ENCODE results near the gene MRPL40. TPM values are rescaled to one million over a fixed set of nuclear protein-coding genes. Genes with fewer than 3 reads are reported as not detected.

MRPL40 gene
- total and polyA plus RNA-seq, 4 donors = 17.0 to 61.4 (median 32.2) TPM

DNA sequence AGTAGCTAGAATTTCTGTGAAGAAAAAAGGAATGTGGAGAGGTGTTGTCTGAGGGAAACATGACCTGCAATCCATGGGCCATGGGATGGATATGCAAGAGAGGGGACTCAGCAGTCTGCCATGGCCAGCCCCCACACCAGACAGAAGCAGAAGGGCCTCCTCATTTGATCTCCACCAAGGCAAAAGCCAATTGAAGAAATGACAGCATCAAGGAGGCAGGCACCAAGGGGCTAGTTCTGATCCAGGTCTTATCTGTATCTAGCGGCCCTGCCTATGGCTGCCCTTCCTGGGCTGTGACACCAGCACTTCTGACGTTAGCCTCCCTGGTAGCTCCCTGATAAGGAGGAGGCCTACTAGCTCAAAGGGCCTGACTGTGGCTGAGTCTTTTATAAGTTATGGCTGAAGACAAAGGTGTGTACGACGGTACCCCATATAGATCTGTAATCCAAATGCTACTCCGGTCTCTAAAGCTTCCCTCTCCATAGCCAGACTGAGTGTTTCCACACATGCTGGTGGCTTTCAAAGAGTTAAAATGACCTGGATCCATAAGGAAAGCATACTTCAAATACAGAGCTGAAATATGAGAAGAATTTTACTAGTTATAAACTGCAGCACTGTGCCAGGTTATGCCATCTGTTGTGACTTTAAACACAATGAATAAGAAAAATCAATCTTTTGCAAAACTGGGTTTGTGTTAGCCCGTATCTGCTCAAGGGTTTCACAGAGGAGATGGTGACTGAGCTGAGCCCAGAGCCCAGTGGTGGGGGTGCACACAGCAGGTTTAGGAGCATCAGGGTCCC, 35.2 kb upstream of the MRPL40 start:
- peaks cover 8 to 53% (median 20%) of the 10 kb centered on the region in 4 donors for H3K36me3 ChIP-seq (ENCODE audit: control insufficient read depth in 4 of 4, insufficient read depth in 4 of 4, low read length in 4 of 4)

DNA sequence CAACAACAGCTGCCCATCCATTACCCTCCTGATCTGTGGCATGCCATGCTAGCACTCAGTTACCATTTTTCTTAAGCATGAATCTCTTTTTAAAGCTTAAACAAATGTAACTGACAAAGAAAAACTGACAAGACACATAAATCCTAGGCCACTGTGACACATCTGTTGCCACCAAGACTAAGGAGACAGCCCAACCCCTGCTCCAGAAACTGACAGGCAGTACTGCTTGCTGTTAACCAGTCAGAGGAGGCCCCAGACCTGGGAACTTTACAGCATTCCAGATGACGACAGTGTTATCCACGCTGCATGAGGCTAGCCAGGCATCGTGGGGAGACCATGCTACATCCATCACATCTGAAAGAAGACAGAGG, 34.6 kb upstream of the MRPL40 start:
- ATAC-seq (ENCODE audit: insufficient read depth, low FRiP score) = no peak

More for the DNA sequence above, 35.2 kb upstream of the MRPL40 start:
- TF ChIP-seq, protein P1, sequence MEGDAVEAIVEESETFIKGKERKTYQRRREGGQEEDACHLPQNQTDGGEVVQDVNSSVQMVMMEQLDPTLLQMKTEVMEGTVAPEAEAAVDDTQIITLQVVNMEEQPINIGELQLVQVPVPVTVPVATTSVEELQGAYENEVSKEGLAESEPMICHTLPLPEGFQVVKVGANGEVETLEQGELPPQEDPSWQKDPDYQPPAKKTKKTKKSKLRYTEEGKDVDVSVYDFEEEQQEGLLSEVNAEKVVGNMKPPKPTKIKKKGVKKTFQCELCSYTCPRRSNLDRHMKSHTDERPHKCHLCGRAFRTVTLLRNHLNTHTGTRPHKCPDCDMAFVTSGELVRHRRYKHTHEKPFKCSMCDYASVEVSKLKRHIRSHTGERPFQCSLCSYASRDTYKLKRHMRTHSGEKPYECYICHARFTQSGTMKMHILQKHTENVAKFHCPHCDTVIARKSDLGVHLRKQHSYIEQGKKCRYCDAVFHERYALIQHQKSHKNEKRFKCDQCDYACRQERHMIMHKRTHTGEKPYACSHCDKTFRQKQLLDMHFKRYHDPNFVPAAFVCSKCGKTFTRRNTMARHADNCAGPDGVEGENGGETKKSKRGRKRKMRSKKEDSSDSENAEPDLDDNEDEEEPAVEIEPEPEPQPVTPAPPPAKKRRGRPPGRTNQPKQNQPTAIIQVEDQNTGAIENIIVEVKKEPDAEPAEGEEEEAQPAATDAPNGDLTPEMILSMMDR (IDR thresholded peaks at IDR 0.05; ENCODE audit: control extremely low read depth, extremely low read depth) = no peak
- Histone ChIP-seq H3K9ac (ENCODE audit: insufficient read depth in 1 of 2, low read length in 2 of 2) (no peak overlapping the region), H3K4me1 (ENCODE audit: control insufficient read depth in 5 of 5, insufficient read depth in 5 of 5, low read length in 5 of 5) (no peaks in the 10 kb centered on the region), H3K27ac (ENCODE audit: low read depth in 1 of 2, low read length in 1 of 2) (no peak overlapping the region), H3K4me3 (no peak overlapping the region), H3K9me3 (ENCODE audit: control insufficient read depth in 4 of 4, insufficient read depth in 3 of 4, low read length in 3 of 4) (no peaks in the 10 kb centered on the region), H3K27me3 (ENCODE audit: control insufficient read depth in 3 of 3, insufficient read depth in 3 of 3, low read length in 2 of 3) (no peaks in the 10 kb centered on the region)
- DNase-seq (no peak), ATAC-seq (ENCODE audit: insufficient read depth, low FRiP score) (no peak)
- WGBS, 2 donors = 97 to 98% methylated on average over 6 of the region's 6 CpGs

DNA sequence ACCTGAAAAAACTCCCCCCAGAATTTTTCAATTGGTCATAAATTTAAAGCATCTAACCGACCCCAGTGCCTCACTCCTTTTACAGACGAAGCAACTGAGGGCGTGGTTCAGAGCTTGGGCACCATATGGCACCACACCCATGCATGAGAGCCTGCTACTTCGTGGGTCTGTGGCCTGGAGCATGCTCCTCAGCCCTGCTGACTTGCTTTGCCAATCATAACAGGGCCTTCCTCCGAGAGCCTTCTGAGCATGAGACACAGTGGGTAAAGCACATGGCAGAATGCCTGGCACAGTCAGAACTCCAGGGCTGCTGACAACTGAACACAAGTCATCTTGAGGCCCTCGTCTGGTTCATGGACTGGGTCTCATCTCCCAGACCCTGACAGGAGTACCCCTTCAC, 34.1 kb upstream of the MRPL40 start:
- WGBS, 2 donors = 85 to 88% methylated on average over 6 of the region's 6 CpGs
- peaks cover 8 to 44% (median 20%) of the 10 kb centered on the region in 4 donors for H3K36me3 ChIP-seq (ENCODE audit: control insufficient read depth in 4 of 4, insufficient read depth in 4 of 4, low read length in 4 of 4)
- ATAC-seq (ENCODE audit: insufficient read depth, low FRiP score) (no peak), DNase-seq (no peak)
- no peak overlapping the region for H3K27ac ChIP-seq (ENCODE audit: low read depth in 1 of 2, low read length in 1 of 2)
- H3K9me3 ChIP-seq (ENCODE audit: control insufficient read depth in 4 of 4, insufficient read depth in 3 of 4, low read length in 3 of 4) = no peaks in the 10 kb centered on the region
- H3K4me1 ChIP-seq (ENCODE audit: control insufficient read depth in 5 of 5, insufficient read depth in 5 of 5, low read length in 5 of 5) = no peaks in the 10 kb centered on the region
- no peak overlapping the region for H3K9ac ChIP-seq (ENCODE audit: insufficient read depth in 1 of 2, low read length in 2 of 2)
- H3K27me3 ChIP-seq (ENCODE audit: control insufficient read depth in 3 of 3, insufficient read depth in 3 of 3, low read length in 2 of 3) = no peaks in the 10 kb centered on the region
- H3K4me3 ChIP-seq = no peak overlapping the region
- TF ChIP-seq, protein P1 (IDR thresholded peaks at IDR 0.05; ENCODE audit: control extremely low read depth, extremely low read depth) = no peak

More for the DNA sequence above, 34.6 kb upstream of the MRPL40 start:
- Histone ChIP-seq H3K9ac (ENCODE audit: insufficient read depth in 1 of 2, low read length in 2 of 2) (no peak overlapping the region), H3K9me3 (ENCODE audit: control insufficient read depth in 4 of 4, insufficient read depth in 3 of 4, low read length in 3 of 4) (no peaks in the 10 kb centered on the region), H3K36me3 (ENCODE audit: control insufficient read depth in 4 of 4, insufficient read depth in 4 of 4, low read length in 4 of 4) (peaks cover 8 to 48% (median 20%) of the 10 kb centered on the region in 4 donors), H3K27me3 (ENCODE audit: control insufficient read depth in 3 of 3, insufficient read depth in 3 of 3, low read length in 2 of 3) (no peaks in the 10 kb centered on the region), H3K4me1 (ENCODE audit: control insufficient read depth in 5 of 5, insufficient read depth in 5 of 5, low read length in 5 of 5) (no peaks in the 10 kb centered on the region), H3K27ac (ENCODE audit: low read depth in 1 of 2, low read length in 1 of 2) (no peak overlapping the region), H3K4me3 (no peak overlapping the region)
- 96 to 97% methylated on average over 3 of the region's 3 CpGs for WGBS, 2 donors
- TF ChIP-seq, protein P1 (IDR thresholded peaks at IDR 0.05; ENCODE audit: control extremely low read depth, extremely low read depth) = no peak
- DNase-seq = no peak
